AG04449 (cell line): Measurements from ENCODE around the gene PADI4.

ENCODE experiments used
- CTCF ChIA-PET: fragments of 350-600 bp; formaldehyde crosslinking; extraction: SDS; loops from one replicate; lab custom pipeline; 2021; ENCODE audit warnings: antibody characterized with exemption; lab: Yijun Ruan, JAX
- POLR2A ChIA-PET: fragments of 400-600, 350-600 bp; formaldehyde crosslinking; extraction: SDS; loops from one replicate; lab custom pipeline; 2020; ENCODE audit warnings: antibody characterized with exemption, inconsistent platforms; lab: Yijun Ruan, JAX
- DNase-seq: peaks from one replicate; pipeline ENCODE4 v3.0.0-alpha.2; 2010; ENCODE audit warnings: low read depth, low spot score
- H3K4me3 ChIP-seq: 2 replicates; pipeline ENCODE4 v1.5.1; 2011; ENCODE audit warnings: low read depth, mild to moderate bottlenecking, control low read depth, low read length
- CTCF ChIP-seq: IDR thresholded peaks from one replicate; pipeline ENCODE4 v1.5.1; 2011; ENCODE audit warnings: mild to moderate bottlenecking, moderate library complexity, low read length, control low read depth, inconsistent platforms; ENCODE audit not compliant: insufficient read depth; ENCODE audit errors: missing control alignments

Gene PADI4

GRCh38 chr1:17369466-17369865, 61.5 kb downstream of the PADI4 start:
- peak; percentile 0 for DNase-seq
- no peak for TF ChIP-seq CTCF

DNA sequence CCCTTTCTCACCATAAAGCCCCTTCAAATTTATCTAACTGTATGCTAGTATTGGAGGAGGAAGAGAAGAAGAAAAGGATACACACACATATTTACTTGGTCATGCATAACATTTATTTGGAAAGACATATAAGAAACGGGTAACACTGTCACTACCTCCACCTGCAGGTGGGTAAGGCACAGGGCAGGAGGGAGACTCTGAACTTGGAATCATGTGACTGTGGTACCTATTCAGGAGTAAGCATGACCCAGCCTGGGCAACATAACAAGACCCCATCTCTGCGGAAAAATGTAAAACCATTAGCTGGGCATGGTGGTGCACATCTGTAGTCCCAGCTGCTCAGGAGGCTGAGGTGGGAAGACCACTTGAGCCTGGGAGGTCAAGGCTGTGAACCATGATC, 62.6 kb downstream of the PADI4 start:
- no peak for DNase-seq
- H3K4me3 ChIP-seq = no peak overlapping the region
- ChIA-PET POLR2A (no interaction called here), CTCF (interaction anchor here (0.7 to 1.8 kb wide), 7 partner anchors 13 to 244 kb away, joined by 3 to 4 read pairs (median 3); no protein-coding TSS in a partner anchor)
- TF ChIP-seq CTCF = no peak

More at GRCh38 chr1:17369466-17369865, 61.5 kb downstream of the PADI4 start:
- ChIA-PET POLR2A (no interaction called here), CTCF (interaction anchor here (1.3 kb wide), 1 partner anchor 24 kb away, joined by 3 read pairs; no protein-coding TSS in a partner anchor)
- no peak overlapping the region for H3K4me3 ChIP-seq

GRCh38 chr1:17371896-17372295, 63.9 kb downstream of the PADI4 start, which contains the start of gene PADI6:
TSS of gene PADI6 (plus strand) at chr1:17372196. CDS start at chr1:17372246, 50 bp downstream.
- TF ChIP-seq CTCF = no peak
- no peak within 1 kb of the TSS for H3K4me3 ChIP-seq
- ChIA-PET POLR2A (no interaction called here), CTCF (interaction anchor here (1.3 kb wide), 1 partner anchor 11 kb away, joined by 3 read pairs; no protein-coding TSS in a partner anchor)
- no peak for DNase-seq

DNA sequence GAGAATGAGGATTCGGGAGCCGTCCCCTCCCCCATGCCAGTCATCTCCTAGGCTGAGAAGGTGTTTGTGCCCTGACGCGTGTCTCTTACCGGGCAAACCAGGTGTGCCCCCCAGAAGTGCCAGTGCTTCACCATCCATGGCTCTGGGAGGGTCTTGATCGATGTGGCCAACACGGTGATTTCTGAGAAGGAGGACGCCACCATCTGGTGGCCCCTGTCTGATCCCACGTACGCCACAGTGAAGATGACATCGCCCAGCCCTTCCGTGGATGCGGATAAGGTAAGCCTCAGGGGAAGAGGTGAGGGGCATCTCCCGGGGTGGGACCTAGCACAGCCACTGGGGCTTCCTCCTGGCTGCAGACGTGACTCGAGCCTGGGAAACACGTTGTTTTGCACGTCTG, 65.0 kb downstream of the PADI4 start:
- TF ChIP-seq CTCF = no peak
- CTCF ChIA-PET = no interaction called here
- DNase-seq = no peak
- POLR2A ChIA-PET = no interaction called here
- H3K4me3 ChIP-seq = no peak overlapping the region

DNA sequence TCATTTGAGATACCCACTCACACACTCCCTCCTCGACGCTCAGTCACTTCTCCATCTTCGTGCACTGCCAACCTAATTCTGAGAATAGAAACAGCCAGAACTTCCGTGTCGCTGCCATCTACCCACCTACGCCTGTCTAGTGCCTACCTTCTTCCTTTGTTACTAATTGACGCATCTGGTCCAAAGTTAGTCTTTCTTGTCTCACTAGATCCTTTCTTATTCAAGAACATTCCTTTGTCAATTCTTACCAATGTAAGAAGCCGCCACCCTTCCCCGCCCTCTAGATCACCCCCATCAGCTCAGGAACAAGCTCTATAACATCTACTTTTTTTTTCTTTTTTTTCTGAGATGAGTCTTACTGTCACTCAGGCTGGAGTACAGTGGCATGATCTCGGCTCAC, 67.7 kb downstream of the PADI4 start:
- no peak overlapping the region for H3K4me3 ChIP-seq
- no peak for DNase-seq
- ChIA-PET POLR2A (no interaction called here), CTCF (no interaction called here)
- TF ChIP-seq CTCF = no peak

DNA sequence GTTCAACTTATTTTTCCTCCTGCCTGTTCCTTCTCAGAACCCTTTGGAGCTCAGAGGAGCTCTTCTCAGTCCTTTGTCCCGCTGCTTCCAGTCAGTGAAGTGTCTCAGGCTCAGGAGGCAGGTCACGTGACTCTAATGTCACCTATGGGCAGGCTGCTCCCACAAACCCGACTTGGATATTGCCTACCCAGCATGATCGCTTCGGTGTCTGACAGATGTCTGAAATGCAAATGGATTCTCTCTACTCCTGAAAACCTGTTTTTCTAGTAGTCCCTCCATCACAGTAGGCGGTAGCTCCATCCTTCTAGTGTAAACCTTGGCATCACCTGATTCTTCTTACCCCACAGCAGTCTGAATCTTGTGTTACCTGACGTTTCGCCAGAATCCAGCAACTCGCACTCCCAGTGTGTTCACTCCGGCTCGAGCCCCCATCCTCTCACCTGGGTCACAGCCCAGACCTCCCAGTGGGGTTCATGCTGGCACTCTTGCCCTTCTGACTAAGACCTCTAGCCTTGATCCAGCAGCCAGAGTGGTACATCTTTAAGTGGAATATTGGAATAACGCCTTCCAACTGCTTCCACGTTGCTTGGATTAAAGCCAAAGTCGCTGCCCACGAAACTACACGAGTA, 69.4 kb downstream of the PADI4 start:
- DNase-seq = no peak
- CTCF ChIA-PET = interaction anchor here (1.0 kb wide), 1 partner anchor 29 kb away, joined by 3 read pairs; no protein-coding TSS in a partner anchor
- H3K4me3 ChIP-seq = no peak overlapping the region
- POLR2A ChIA-PET = interaction anchor here (0.5 kb wide), 1 partner anchor 80 kb away, joined by 5 read pairs; no protein-coding TSS in a partner anchor
- TF ChIP-seq CTCF = no peak
